ENCODE data around the gene TXNDC16. TPM values are rescaled to one million over a fixed set of nuclear protein-coding genes. Genes with fewer than 3 reads are reported as not detected.

TXNDC16 gene
- total RNA-seq, 1 experiment from 2014 or later, result 13.2 TPM

DNA sequence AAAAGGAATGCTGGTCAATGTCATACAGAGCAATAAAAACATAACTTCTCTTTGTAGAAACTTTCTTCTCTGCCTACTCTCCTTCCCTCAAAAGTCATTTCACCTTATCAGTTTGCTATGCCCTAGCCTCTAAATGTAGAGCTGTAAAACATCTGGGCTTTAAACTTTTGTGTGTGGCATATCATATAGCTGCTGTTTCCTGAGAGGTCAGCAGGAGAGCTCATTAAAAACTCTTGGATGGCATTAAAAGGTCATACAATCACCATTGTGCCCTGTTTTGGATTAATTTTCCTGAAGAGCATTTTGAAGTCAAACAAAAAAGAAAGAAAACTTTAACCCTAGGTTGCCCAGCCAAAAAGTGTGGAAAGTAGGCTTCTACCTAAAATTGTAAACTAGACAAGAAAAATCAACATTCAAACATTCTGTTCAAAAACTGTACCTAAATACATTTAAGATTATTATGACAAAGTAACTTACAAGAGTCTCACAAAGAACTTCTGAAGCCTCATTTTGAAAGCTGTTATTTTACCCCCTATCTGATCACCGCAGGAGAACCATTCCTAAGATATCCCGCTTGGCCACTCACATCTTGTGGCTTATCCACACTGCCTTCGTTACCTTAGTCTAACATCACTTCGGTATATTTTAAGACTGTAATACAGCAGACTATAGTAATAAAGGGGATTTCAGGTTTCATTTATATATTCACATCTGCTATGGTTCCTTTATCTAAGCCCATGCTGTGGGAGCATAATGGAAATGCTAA lies 38.1 kb downstream of the TXNDC16 start:
- no peak overlapping the region for H2BK5ac ChIP-seq (ENCODE audit: insufficient read length, low read length)
- no peaks in the 10 kb centered on the region for H3K79me2 ChIP-seq (ENCODE audit: insufficient read depth, low read length)
- H4K20me1 ChIP-seq (ENCODE audit: control insufficient read depth, insufficient read depth, insufficient read length), result no peaks in the 10 kb centered on the region
- H3T11ph ChIP-seq (ENCODE audit: low read length), result no peak overlapping the region
- H3K9me3 ChIP-seq (ENCODE audit: control insufficient read depth, low read depth, low read length), result no peaks in the 10 kb centered on the region
- no peak for TF ChIP-seq CTCF (conservative IDR thresholded peaks at IDR 0.05)
- H3K23ac ChIP-seq (ENCODE audit: insufficient read length, low read depth, low read length), result no peak overlapping the region
- no peaks in the 10 kb centered on the region for H3K27me3 ChIP-seq (ENCODE audit: insufficient read depth, low read length)
- Mint-ChIP-seq H3K27me3 (ENCODE audit: low read depth) (no peaks in the 10 kb centered on the region), H3K4me1 (peaks cover 5 to 14% of the 10 kb centered on the region in 2 experiments; a peak in 3 of 4 replicates), H3K27ac (no peak overlapping the region; a peak in 1 of 7 replicates), H3K36me3 (ENCODE audit: insufficient read depth in 1 of 3, low read depth in 3 of 3) (peaks cover 0 to under 1% (median 0%) of the 10 kb centered on the region in 3 experiments; a peak in 2 of 7 replicates), H3K4me3 (no peak overlapping the region), H3K9me3 (no peaks in the 10 kb centered on the region)
- H3K4me1 ChIP-seq (ENCODE audit: insufficient read depth, low read length), result no peaks in the 10 kb centered on the region
- H2BK15ac ChIP-seq (ENCODE audit: low read depth, low read length), result no peak overlapping the region
- H2BK20ac ChIP-seq (ENCODE audit: low read depth, low read length, poor library complexity, severe bottlenecking), result no peak overlapping the region
- no peak overlapping the region for H2BK120ac ChIP-seq (ENCODE audit: low read depth, low read length, poor library complexity, severe bottlenecking)
- no peak overlapping the region for H4K91ac ChIP-seq (ENCODE audit: insufficient read length, low read depth, low read length)
- no peaks in the 10 kb centered on the region for H3K79me1 ChIP-seq (ENCODE audit: insufficient read depth, low read depth, low read length, poor library complexity, severe bottlenecking)
- H3K4me2 ChIP-seq (ENCODE audit: insufficient read depth, insufficient read length, low read length), result no peak overlapping the region
- no peak overlapping the region for H4K8ac ChIP-seq (replicated peaks; ENCODE audit: insufficient read length, low read depth, low read length)
- H3K4ac ChIP-seq (ENCODE audit: low read depth, low read length), result no peak overlapping the region
- no peak overlapping the region for H2AFZ ChIP-seq (ENCODE audit: low read length)
- WGBS (ENCODE audit: extremely low coverage, insufficient read length, low lambda C conversion rate), result no CpG with 5 or more reads among the region's 4 CpGs
- H2BK12ac ChIP-seq (ENCODE audit: insufficient read length, low read depth, low read length), result no peak overlapping the region
- no peak overlapping the region for H4K5ac ChIP-seq (ENCODE audit: insufficient read length, low read depth, low read length)
- DNase-seq, result no peak
- H3K14ac ChIP-seq (ENCODE audit: insufficient read depth, low read length), result no peak overlapping the region
- no peak overlapping the region for H3K27ac ChIP-seq (ENCODE audit: insufficient read length, low read depth, low read length)
- no peak overlapping the region for H3K9ac ChIP-seq (ENCODE audit: extremely low read depth, insufficient read length, low read length)
- H3K18ac ChIP-seq (ENCODE audit: insufficient read length, low read depth, low read length), result no peak overlapping the region
- H3K56ac ChIP-seq (ENCODE audit: insufficient read length, low read depth, low read length), result no peak overlapping the region
- no peak overlapping the region for H2AK5ac ChIP-seq (ENCODE audit: insufficient read length, low read length)
- no peaks in the 10 kb centered on the region for H3K23me2 ChIP-seq (ENCODE audit: insufficient read length, low read depth, low read length, poor library complexity, severe bottlenecking)

Data from H9 (cell line).